Measurements from ENCODE around the gene FOXG1.

The FOXG1 gene

GRCh38 chr14:28767853-28768741, 1.5 kb downstream of the FOXG1 start:
- H3K27me3 ChIP-seq (ENCODE audit: insufficient read depth, poor library complexity, severe bottlenecking), result peaks cover 39% of the 10 kb centered on the region
- no peak for DNase-seq (ENCODE audit: low read depth in 1 of 2, low spot score in 1 of 2)
- no peak for TF ChIP-seq CTCF (IDR thresholded peaks at IDR 0.05; ENCODE audit: insufficient read depth, low read length)
- TF ChIP-seq POLR2AphosphoS5 (IDR thresholded peaks at IDR 0.05; ENCODE audit: low read depth), result no peak
- TF ChIP-seq SPI1 (IDR thresholded peaks at IDR 0.05; ENCODE audit: borderline replicate concordance, low read depth), result no peak
- no peak for TF ChIP-seq GABPA (IDR thresholded peaks at IDR 0.05; ENCODE audit: low read depth)
- no peak for TF ChIP-seq REST (IDR thresholded peaks at IDR 0.05; ENCODE audit: insufficient replicate concordance, low read depth)
- H3K27ac ChIP-seq (replicated peaks), result no peak overlapping the region
- H3K4me3 ChIP-seq (replicated peaks; ENCODE audit: insufficient read depth, low read length), result no peak overlapping the region

GRCh38 chr14:28769276-28769880, 2.8 kb downstream of the FOXG1 start:
- Histone ChIP-seq H3K27ac (replicated peaks) (no peak overlapping the region), H3K4me3 (replicated peaks; ENCODE audit: insufficient read depth, low read length) (no peak overlapping the region), H3K27me3 (ENCODE audit: insufficient read depth, poor library complexity, severe bottlenecking) (peaks cover 46% of the 10 kb centered on the region)
- DNase-seq (ENCODE audit: low read depth in 1 of 2, low spot score in 1 of 2), result no peak
- no peak for TF ChIP-seq GABPA (IDR thresholded peaks at IDR 0.05; ENCODE audit: low read depth)
- TF ChIP-seq CTCF (IDR thresholded peaks at IDR 0.05; ENCODE audit: insufficient read depth, low read length), result no peak
- no peak for TF ChIP-seq SPI1 (IDR thresholded peaks at IDR 0.05; ENCODE audit: borderline replicate concordance, low read depth)
- no peak for TF ChIP-seq POLR2AphosphoS5 (IDR thresholded peaks at IDR 0.05; ENCODE audit: low read depth)
- TF ChIP-seq REST (IDR thresholded peaks at IDR 0.05; ENCODE audit: insufficient replicate concordance, low read depth), result no peak

GRCh38 chr14:28770061-28770460, 3.5 kb downstream of the FOXG1 start:
- TF ChIP-seq GABPA (IDR thresholded peaks at IDR 0.05; ENCODE audit: low read depth) (no peak), SPI1 (IDR thresholded peaks at IDR 0.05; ENCODE audit: borderline replicate concordance, low read depth) (no peak), POLR2AphosphoS5 (IDR thresholded peaks at IDR 0.05; ENCODE audit: low read depth) (no peak), REST (IDR thresholded peaks at IDR 0.05; ENCODE audit: insufficient replicate concordance, low read depth) (no peak), CTCF (IDR thresholded peaks at IDR 0.05; ENCODE audit: insufficient read depth, low read length) (no peak)
- Histone ChIP-seq H3K27ac (replicated peaks) (no peak overlapping the region), H3K27me3 (ENCODE audit: insufficient read depth, poor library complexity, severe bottlenecking) (peaks cover 43% of the 10 kb centered on the region)

More at GRCh38 chr14:28770061-28770460, 3.5 kb downstream of the FOXG1 start:
- no peak overlapping the region for H3K4me3 ChIP-seq (replicated peaks; ENCODE audit: insufficient read depth, low read length)
- DNase-seq (ENCODE audit: low read depth in 1 of 2, low spot score in 1 of 2), result no peak
